ENCODE results near the gene RASAL3.

DNA sequence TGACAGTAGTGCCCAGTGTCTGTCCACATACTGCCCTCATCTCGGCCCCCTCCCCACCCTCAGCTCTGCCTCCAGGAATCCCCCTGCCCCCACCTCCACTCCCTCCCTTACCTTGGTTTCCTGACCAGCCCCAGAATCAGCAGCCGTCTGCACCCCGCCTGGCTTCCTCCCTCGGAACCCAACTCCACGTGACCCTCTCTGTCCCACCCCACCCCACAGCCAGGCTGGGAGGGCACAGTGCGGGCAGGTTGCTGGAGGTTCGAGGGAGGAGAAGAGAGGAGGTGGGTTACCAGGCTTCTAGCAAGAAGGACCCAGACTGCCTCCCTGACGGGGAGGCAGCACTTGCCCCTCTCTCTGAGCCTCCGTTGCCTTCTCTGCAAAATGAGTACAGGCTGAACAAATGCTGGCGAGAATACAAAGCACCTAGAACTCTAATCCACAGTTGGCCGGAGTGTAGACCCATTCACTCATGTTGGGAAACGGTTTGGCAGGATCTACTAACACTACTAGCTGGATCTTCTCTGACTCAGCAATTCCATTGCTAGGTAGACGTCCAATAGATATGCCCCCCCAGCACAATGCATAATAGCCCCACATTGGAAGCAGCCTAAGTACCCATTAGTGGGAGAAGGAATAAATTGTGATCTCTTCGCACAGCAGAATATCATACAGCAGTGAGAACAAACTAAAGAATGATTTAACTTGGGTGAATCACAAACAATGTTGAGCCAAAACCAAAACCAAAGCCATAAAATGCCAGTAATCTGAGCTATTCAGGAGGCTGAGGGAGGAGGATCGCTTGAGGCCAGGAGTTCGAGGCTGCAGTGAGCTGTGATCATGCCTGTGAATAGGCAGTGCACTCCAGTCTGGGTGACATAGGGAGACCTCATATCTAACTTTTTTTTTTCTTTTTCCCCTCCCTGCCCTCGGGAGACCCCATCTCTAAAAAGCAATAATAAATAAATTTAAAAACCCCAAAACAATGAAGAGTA, at the start of gene RASAL3:
- TF ChIP-seq ZNF274 (IDR thresholded peaks at IDR 0.05; ENCODE audit: low read length) (no peak), ZNF274 (tag by site-specific recombination; IDR thresholded peaks at IDR 0.05; ENCODE audit: borderline replicate concordance) (no peak), CTCF (tag by site-specific recombination; IDR thresholded peaks at IDR 0.05) (no peak), ZNF791 (tag by site-specific recombination; IDR thresholded peaks at IDR 0.05) (no peak), ZNF341 (tag by site-specific recombination; IDR thresholded peaks at IDR 0.05; ENCODE audit: low read depth) (no peak), FEZF1 (tag by site-specific recombination; IDR thresholded peaks at IDR 0.05) (no peak), KLF16 (tag by site-specific recombination; IDR thresholded peaks at IDR 0.05) (no peak), ZNF785 (tag by site-specific recombination; IDR thresholded peaks at IDR 0.05) (no peak)
